Ascending aorta (tissue), 2 donors: Measurements from ENCODE around the gene CLBA1. TPM values are rescaled to one million over a fixed set of nuclear protein-coding genes. Genes with fewer than 3 reads are reported as not detected.

Experiments
- DNase-seq, 2 donors: peaks; one replicate each; pipeline ENCODE4 v3.0.0-alpha.2; 2019; ENCODE audit warnings: low spot score in 2 of 2
- H3K27ac ChIP-seq, 2 donors: fragments of 200-600 bp; sonication (generic); one replicate each; pipeline ENCODE4 v1.5.1; 2016 to 2017; ENCODE audit warnings: mild to moderate bottlenecking in 1 of 2
- H3K27me3 ChIP-seq: fragments of 200-600 bp; sonication (generic); one replicate; pipeline ENCODE4 v1.5.1; 2017
- H3K36me3 ChIP-seq, 2 donors: fragments of 200-600 bp; sonication (generic); one replicate each; pipeline ENCODE4 v1.5.1; 2016
- H3K4me1 ChIP-seq, 2 donors: fragments of 200-600 bp; sonication (generic); one replicate each; pipeline ENCODE4 v1.5.1; 2016 to 2017; ENCODE audit warnings: mild to moderate bottlenecking in 1 of 2
- H3K4me3 ChIP-seq, 2 donors: fragments of 200-600 bp; sonication (generic); one replicate each; pipeline ENCODE4 v1.5.1; 2016 to 2017; ENCODE audit warnings: mild to moderate bottlenecking in 1 of 2
- H3K9me3 ChIP-seq, 2 donors: fragments of 200-600 bp; sonication (generic); one replicate each; pipeline ENCODE4 v1.5.1; 2016
- intact Hi-C: fragments of 100-400 bp; cut with DNase I; formaldehyde crosslinking; loops from one replicate; pipeline ENCODE4 v1.15.1; 2023
- total RNA-seq: library from RNA; depleted of rRNA; stranded (reverse); fragments of >200 nt; gene quantifications from one replicate; pipeline ENCODE4 v1.1.0, GENCODE V29; 2016
- TF ChIP-seq, protein P1 (sequence below), 3 experiments: fragments of 200-600 bp in 2 of 3; fragments of 450-650 bp in 1 of 3; sonication (generic) in 2 of 3; IDR thresholded peaks; one replicate each; pipeline ENCODE4 v1.5.1; 2016 to 2019; ENCODE audit warnings: antibody characterized with exemption in 3 of 3, mild to moderate bottlenecking in 1 of 3, moderate library complexity in 1 of 3

Gene CLBA1
- total RNA-seq, 1 donor from 2014 or later: 18.1 TPM

DNA sequence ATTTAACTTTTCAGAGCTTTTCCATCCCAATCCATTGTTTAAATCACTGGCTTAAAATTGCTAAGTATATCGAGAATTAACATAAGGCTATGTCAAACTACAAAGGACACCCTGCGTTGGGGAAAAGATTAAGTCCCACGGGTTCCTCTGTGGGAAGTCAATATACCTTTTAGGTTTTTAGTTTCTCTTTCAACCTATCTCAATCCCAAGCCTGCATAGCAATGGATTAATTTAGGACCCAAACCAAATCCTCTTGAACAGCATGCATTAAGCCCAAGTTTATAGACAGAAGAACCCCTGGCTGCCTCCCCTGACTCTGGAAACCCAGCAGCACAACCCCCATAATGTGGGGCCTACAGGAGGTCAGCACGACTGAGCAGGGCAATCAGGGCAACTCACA lies 29.0 kb downstream of the CLBA1 start:
- DNase-seq: no peak
- TF ChIP-seq, protein P1, sequence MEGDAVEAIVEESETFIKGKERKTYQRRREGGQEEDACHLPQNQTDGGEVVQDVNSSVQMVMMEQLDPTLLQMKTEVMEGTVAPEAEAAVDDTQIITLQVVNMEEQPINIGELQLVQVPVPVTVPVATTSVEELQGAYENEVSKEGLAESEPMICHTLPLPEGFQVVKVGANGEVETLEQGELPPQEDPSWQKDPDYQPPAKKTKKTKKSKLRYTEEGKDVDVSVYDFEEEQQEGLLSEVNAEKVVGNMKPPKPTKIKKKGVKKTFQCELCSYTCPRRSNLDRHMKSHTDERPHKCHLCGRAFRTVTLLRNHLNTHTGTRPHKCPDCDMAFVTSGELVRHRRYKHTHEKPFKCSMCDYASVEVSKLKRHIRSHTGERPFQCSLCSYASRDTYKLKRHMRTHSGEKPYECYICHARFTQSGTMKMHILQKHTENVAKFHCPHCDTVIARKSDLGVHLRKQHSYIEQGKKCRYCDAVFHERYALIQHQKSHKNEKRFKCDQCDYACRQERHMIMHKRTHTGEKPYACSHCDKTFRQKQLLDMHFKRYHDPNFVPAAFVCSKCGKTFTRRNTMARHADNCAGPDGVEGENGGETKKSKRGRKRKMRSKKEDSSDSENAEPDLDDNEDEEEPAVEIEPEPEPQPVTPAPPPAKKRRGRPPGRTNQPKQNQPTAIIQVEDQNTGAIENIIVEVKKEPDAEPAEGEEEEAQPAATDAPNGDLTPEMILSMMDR (IDR thresholded peaks at IDR 0.05): no peak
- Histone ChIP-seq H3K27ac (no peak overlapping the region), H3K4me3 (no peak overlapping the region), H3K9me3 (no peaks in the 10 kb centered on the region), H3K27me3 (no peaks in the 10 kb centered on the region), H3K36me3 (peaks cover 7 to 14% of the 10 kb centered on the region in 2 donors), H3K4me1 (peaks cover 2 to 8% of the 10 kb centered on the region in 2 donors)
- intact Hi-C loops: no loop called here

DNA sequence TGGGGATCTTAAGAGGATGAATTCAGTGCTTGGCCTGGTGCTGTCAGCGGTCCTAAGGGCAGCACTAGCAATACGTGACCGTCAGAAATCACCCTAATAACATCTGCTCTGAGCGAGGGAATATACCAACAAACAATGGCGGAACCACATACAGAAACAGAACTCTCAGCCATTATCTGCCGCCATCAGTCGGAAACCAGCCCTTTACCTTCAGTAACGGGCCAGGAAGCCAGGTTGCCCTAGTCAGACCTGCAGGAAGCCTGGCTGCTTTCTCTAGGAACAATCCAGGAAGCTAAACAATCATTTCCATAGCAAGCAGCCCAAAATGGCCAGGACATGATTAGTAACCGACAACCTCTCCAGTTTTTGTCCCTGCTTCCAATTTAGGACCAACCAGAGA lies 29.7 kb downstream of the CLBA1 start:
- TF ChIP-seq, protein P1 (IDR thresholded peaks at IDR 0.05): no peak
- peaks cover 5 to 10% of the 10 kb centered on the region in 2 donors for H3K36me3 ChIP-seq
- H3K9me3 ChIP-seq: no peaks in the 10 kb centered on the region
- no peak for DNase-seq
- H3K27me3 ChIP-seq: no peaks in the 10 kb centered on the region
- H3K27ac ChIP-seq: no peak overlapping the region
- intact Hi-C loops: no loop called here
- H3K4me1 ChIP-seq: peaks cover 5 to 11% of the 10 kb centered on the region in 2 donors
- H3K4me3 ChIP-seq: no peak overlapping the region

DNA sequence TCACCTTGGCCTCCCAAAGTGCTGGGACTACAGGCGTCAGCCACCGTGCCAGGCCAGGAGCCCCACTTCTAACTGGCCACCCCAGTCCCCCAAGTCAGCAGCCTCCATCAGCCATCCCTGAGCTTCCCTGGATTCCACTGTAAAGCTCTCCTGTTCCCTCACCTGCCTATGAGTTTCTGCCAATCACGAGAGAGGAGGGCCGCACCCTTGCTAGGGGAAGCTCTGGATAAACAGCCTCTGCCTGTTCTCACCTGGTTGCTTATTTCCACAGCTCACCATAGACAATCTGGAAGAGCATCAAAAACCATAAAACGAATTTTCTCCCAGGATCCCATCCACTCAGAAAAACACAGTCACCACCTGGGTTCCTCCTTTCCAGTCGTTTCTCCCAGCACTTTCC lies 30.3 kb downstream of the CLBA1 start:
- intact Hi-C loops: no loop called here
- Histone ChIP-seq H3K36me3 (peaks cover 3 to 4% of the 10 kb centered on the region in 2 donors), H3K4me3 (no peak overlapping the region), H3K27ac (no peak overlapping the region), H3K9me3 (no peaks in the 10 kb centered on the region), H3K27me3 (no peaks in the 10 kb centered on the region), H3K4me1 (peaks cover 5 to 13% of the 10 kb centered on the region in 2 donors)
- TF ChIP-seq, protein P1 (IDR thresholded peaks at IDR 0.05): no peak
- DNase-seq: no peak

DNA sequence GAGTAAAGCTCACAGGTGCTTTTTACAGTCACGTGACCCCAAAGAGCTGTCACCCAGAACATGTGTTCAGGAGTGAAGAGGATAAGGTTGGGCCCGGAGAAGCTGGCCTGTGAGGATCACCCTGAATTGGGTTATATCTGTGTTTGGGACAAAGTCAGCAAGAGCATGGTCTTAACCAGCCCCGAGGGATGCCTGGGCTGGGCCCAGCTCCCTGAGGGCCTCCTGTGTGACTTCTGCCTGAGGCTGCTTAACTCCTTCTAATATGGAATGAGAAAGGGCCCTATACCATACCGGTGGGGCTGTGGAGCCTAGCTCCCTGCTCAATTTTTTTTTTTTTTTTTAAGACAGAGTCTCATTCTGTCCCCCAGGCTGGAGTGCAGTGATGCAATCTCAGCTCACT lies 32.8 kb downstream of the CLBA1 start:
- intact Hi-C loops: no loop called here
- H3K9me3 ChIP-seq: no peaks in the 10 kb centered on the region

DNA sequence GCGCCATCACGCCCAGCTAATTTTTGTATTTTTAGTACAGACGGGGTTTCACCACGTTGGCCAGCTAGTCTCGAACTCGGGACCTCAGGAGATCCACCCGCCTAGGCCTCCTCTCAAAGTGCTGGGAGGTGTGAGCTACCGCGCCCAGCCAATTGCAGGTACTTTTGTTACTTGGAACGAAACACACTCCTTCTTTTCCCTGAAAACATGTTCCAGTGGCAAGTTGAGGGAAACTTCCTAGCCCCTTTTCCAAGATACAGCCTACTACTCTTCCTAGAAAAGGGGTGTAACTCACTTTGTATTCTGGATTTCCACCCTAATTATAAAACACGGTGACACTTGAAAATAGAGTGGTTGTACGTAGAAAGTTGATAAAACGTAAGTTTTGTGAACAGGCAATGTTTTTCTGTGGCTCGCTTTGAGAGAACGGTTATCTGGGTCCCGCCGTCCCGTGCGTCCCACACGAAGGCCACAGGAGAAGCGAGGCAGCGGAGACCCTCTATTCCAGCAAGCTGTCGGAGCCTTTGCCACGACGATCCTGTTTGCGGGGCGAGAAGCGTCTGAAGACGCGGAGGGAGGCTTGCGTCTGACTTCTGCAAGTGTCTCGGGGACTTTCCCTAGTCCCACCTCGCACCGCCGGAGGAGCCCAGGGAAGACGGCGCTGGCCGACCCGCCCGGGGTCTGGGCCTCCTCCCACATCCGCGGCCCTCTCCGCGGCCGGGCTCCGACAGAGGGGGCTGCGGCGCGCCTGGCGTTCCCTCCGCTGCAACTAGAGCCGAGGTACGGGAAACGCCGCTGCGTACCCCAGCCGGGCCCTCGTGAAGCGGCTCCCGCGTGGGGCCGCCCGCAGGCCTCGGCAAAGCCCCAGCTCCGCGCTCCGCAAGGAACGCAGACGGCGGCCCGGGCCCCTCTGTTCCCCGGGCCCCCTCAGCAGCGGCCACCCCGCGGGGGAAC lies 34.5 kb downstream of the CLBA1 start:
- TF ChIP-seq, protein P1 (IDR thresholded peaks at IDR 0.05): peak in 1 of 3 experiments; percentile 17
- H3K4me3 ChIP-seq: peak overlapping the region; percentile 81 to 100
- H3K27me3 ChIP-seq: no peaks in the 10 kb centered on the region
- DNase-seq: peak in 1 of 2 donors; percentile 69
- intact Hi-C loops: loop anchor here (5.0 to 10.0 kb wide), 2 partner anchors 72 to 465 kb away; partner anchors contain the start of gene CRIP1
- H3K9me3 ChIP-seq: no peaks in the 10 kb centered on the region
- no peaks in the 10 kb centered on the region for H3K36me3 ChIP-seq
- H3K27ac ChIP-seq: peak overlapping the region; percentile 35 to 64
- H3K4me1 ChIP-seq: peaks cover 10% of the 10 kb centered on the region in 2 donors

More for the DNA sequence above, 32.8 kb downstream of the CLBA1 start:
- Histone ChIP-seq H3K27ac (no peak overlapping the region), H3K27me3 (no peaks in the 10 kb centered on the region), H3K4me3 (no peak overlapping the region), H3K4me1 (peaks cover 10% of the 10 kb centered on the region in 2 donors), H3K36me3 (no peaks in the 10 kb centered on the region)
- TF ChIP-seq, protein P1 (IDR thresholded peaks at IDR 0.05): no peak
- DNase-seq: no peak
